Lung (tissue), 12 donors: ENCODE results near the gene IRF5. TPM values are rescaled to one million over a fixed set of nuclear protein-coding genes. Genes with fewer than 3 reads are reported as not detected.

Source experiments
- ATAC-seq: fragments of 200-7000 bp; cut with Tn5 transposase; one replicate; pipeline ENCODE4 v1.9.1; 2020; ENCODE audit warnings: moderate number of reproducible peaks; ENCODE audit not compliant: insufficient read depth, low FRiP score
- DNase-seq, 3 donors: peaks; one replicate each; pipeline ENCODE4 v3.0.0-alpha.2; 2013 to 2017
- H3K27ac ChIP-seq, 2 donors: one replicate each; pipeline ENCODE4 v1.5.1; 2013; ENCODE audit warnings: mild to moderate bottlenecking in 2 of 2, moderate library complexity in 2 of 2, control low read depth in 1 of 2, inconsistent platforms in 1 of 2, low read depth in 1 of 2, low read length in 1 of 2
- H3K27me3 ChIP-seq, 3 donors: one replicate each; pipeline ENCODE4 v1.5.1; 2013; ENCODE audit warnings: low read length in 2 of 3; ENCODE audit not compliant: control insufficient read depth in 3 of 3, insufficient read depth in 3 of 3
- H3K36me3 ChIP-seq, 4 donors: one replicate each; pipeline ENCODE4 v1.5.1; 2013; ENCODE audit warnings: low read length in 4 of 4, mild to moderate bottlenecking in 1 of 4, moderate library complexity in 1 of 4; ENCODE audit not compliant: control insufficient read depth in 4 of 4, insufficient read depth in 4 of 4
- H3K4me1 ChIP-seq, 5 donors: one replicate each; pipeline ENCODE4 v1.5.1; 2013; ENCODE audit warnings: low read length in 5 of 5, mild to moderate bottlenecking in 2 of 5, moderate library complexity in 1 of 5; ENCODE audit not compliant: control insufficient read depth in 5 of 5, insufficient read depth in 5 of 5
- H3K4me3 ChIP-seq: one replicate; pipeline ENCODE4 v1.5.1; 2013; ENCODE audit warnings: mild to moderate bottlenecking, control low read depth, moderate library complexity
- H3K9ac ChIP-seq, 2 donors: one replicate each; pipeline ENCODE4 v1.5.1; 2013; ENCODE audit warnings: low read length in 2 of 2, control low read depth in 1 of 2; ENCODE audit not compliant: insufficient read depth in 1 of 2
- H3K9me3 ChIP-seq, 4 donors: one replicate each; pipeline ENCODE4 v1.5.1; 2013; ENCODE audit warnings: low read length in 3 of 4, mild to moderate bottlenecking in 1 of 4, moderate library complexity in 1 of 4; ENCODE audit not compliant: control insufficient read depth in 4 of 4, insufficient read depth in 3 of 4
- CTCF ChIP-seq: IDR thresholded peaks from 2 replicates; pipeline ENCODE4 v1.5.1; 2012; ENCODE audit warnings: mild to moderate bottlenecking; ENCODE audit errors: control extremely low read depth, extremely low read depth
- WGBS, 2 donors: extraction: QIAGEN DNeasy Blood & Tissue Kit; methylation state at CpG; one replicate each; pipeline ENCODE4 v1.1.7; 2013; 5-methylcytosine and 5-hydroxymethylcytosine counted together
- polyA plus RNA-seq, 2 donors: library from polyadenylated mRNA; stranded (reverse); fragments of 200-250 nt; gene quantifications; one replicate each; pipeline ENCODE4 v1.2.1, GENCODE V29; 2013
- total RNA-seq, 2 donors: library from RNA; depleted of rRNA in 1 of 2; stranded (reverse); fragments of >200 nt in 1 of 2; gene quantifications; one replicate each; pipeline ENCODE4 v1.2.1, GENCODE V29; 2014 to 2021
- donor health status: control.
- donor health status: control.
- donor health status: Bipolar disorder and iron deficiency.
- donor health status: healthy.
- donor health status: DM: yes; HTN: yes; CAD: no.

IRF5 gene
- total and polyA plus RNA-seq, 4 donors: 6.0 to 34.1 (median 24.2) TPM

- H3K4me1 ChIP-seq: peaks cover 0 to 8% (median 0%) of the 10 kb centered on the region in 5 donors
- no peak for TF ChIP-seq CTCF
- no peak overlapping the region for H3K4me3 ChIP-seq
- H3K9me3 ChIP-seq: peaks cover 0 to 12% (median 0%) of the 10 kb centered on the region in 4 donors
- WGBS, 2 donors: 55 to 63% methylated on average over 14 of the region's 14 CpGs
- DNase-seq (peak in 1 of 3 donors; percentile 34), ATAC-seq (no peak)
- H3K27ac ChIP-seq: no peak overlapping the region
- H3K36me3 ChIP-seq: no peaks in the 10 kb centered on the region
- H3K9ac ChIP-seq: no peak overlapping the region
- peaks cover 0 to 29% (median 20%) of the 10 kb centered on the region in 3 donors for H3K27me3 ChIP-seq
Measured at GRCh38 chr7:128919881-128920799, 17.6 kb upstream of the IRF5 start.

GRCh38 chr7:128920913-128921582 lies 16.7 kb upstream of the IRF5 start:
- Histone ChIP-seq H3K4me1 (peaks cover 0 to 5% (median 0%) of the 10 kb centered on the region in 5 donors), H3K9ac (no peak overlapping the region), H3K27ac (no peak overlapping the region), H3K9me3 (peaks cover 0 to 6% (median 0%) of the 10 kb centered on the region in 4 donors), H3K27me3 (peaks cover 0 to 22% (median 16%) of the 10 kb centered on the region in 3 donors), H3K36me3 (no peaks in the 10 kb centered on the region), H3K4me3 (no peak overlapping the region)
- ATAC-seq: no peak
- 46 to 71% methylated on average over 13 of the region's 13 CpGs for WGBS, 2 donors
- no peak for TF ChIP-seq CTCF
- DNase-seq: no peak

- ATAC-seq (no peak), DNase-seq (no peak)
- H3K9ac ChIP-seq: no peak overlapping the region
Measured at GRCh38 chr7:128921866-128922440, 15.8 kb upstream of the IRF5 start.

More at GRCh38 chr7:128921866-128922440, 15.8 kb upstream of the IRF5 start:
- Histone ChIP-seq H3K27me3 (peaks cover 0 to 15% (median 8%) of the 10 kb centered on the region in 3 donors), H3K9me3 (peaks cover 0 to 3% (median 0%) of the 10 kb centered on the region in 4 donors), H3K27ac (no peak overlapping the region), H3K4me3 (no peak overlapping the region), H3K4me1 (peaks cover 0 to 5% (median 0%) of the 10 kb centered on the region in 5 donors), H3K36me3 (no peaks in the 10 kb centered on the region)
- WGBS, 2 donors: 66 to 70% methylated on average over 9 of the region's 9 CpGs
- no peak for TF ChIP-seq CTCF
